Hematopoietic multipotent progenitor cell treated with erythropoietin and hydrocortisone succinate and interleukin-3 and kit ligand, for 4 days (in vitro differentiated cells): ENCODE results near the gene WDR70.
"Not testable (repeated sequence)": the region's sequence is repeated elsewhere in the genome, so short reads cannot be mapped to it uniquely, and the experiment has no call there.

Experiments
- DNase-seq: peaks from one replicate; pipeline ENCODE4 v3.0.0-alpha.2; 2015

WDR70 gene

GRCh38 chr5:37575541-37576489 lies 196.7 kb downstream of the WDR70 start:
- peak; percentile 73 for DNase-seq

DNA sequence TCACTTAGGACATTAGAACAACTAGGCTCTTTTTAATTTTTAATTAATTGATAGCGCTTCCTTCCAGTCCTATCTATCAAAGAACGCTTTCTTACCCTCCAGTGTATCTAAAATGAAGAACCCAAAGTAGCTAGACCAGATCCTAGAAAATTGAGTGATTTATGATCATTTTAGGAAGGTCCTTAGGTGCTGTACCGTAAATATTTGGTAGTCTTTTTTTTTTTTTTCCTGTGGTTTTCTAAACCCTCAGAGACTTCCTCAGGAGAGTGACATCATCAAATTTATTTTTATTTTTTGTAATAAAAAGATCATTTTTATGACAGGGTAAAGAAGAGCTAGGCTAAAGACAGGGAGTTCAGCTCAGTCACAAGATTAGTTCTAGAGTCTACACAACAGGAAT lies 197.4 kb downstream of the WDR70 start:
- peak; percentile 46 for DNase-seq

- DNase-seq, result no peak
Observed at GRCh38 chr5:37578176-37578575, 199.1 kb downstream of the WDR70 start.

GRCh38 chr5:37580106-37580505 lies 201.0 kb downstream of the WDR70 start:
- DNase-seq, result no peak

DNA sequence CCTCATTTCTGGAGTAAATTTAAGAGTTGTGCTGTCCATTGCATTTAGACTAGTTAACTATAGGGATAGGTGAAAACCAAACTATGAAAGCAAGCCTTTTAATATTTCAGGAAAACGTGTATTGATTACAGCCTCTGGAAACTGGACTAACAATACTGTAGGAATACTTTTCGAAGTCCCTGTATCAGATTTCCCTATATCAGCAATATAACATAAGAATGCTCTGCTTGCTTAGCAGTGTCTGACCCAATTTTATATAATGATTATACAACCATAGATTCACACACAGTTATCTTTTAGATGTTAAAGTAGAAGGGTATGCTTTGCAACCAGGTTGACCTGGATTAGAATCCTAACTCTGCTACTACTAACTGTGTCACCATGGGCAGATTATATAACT lies 203.1 kb downstream of the WDR70 start:
- no peak for DNase-seq

DNA sequence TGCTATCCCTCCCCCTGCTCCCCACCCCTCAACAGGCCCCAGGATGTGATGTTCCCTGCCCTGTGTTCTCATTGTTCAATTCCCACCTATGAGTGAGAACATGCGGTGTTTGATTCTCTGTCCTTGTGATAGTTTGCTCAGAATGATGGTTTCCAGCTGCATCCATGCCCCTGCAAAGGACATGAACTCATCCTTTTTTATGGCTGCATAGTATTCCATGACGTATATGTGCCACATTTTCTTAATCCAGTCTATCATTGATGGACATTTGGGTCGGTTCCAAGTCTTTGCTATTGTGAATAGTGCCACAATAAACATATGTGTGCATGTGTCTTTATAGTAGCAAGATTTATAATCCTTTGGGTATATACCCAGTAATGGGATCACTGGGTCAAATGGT lies 214.2 kb downstream of the WDR70 start:
- DNase-seq, result not testable (repeated sequence)

- DNase-seq, result peak; percentile 25
Observed at GRCh38 chr5:37594864-37595263, 215.7 kb downstream of the WDR70 start.

DNA sequence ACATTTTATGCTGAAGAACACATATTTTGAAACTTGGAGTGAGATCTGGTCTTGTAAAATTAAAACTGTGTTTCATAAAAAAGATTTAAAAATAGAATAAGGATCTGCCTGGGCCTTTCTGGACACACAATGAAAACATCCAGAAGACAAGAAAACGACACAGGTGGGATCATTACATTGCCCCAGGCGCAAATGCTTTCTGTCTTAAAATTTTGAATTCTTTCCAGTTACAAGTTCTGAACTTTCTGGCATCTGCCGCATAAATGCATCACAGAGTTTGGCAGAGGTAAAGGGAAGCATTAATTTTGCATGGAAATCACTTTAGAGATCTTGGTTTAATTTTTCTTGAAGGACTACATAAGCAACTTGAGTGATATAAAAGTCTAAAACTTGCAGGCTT lies 219.6 kb downstream of the WDR70 start:
- DNase-seq, result no peak

GRCh38 chr5:37601163-37601562 lies 222.0 kb downstream of the WDR70 start:
- DNase-seq, result no peak

DNA sequence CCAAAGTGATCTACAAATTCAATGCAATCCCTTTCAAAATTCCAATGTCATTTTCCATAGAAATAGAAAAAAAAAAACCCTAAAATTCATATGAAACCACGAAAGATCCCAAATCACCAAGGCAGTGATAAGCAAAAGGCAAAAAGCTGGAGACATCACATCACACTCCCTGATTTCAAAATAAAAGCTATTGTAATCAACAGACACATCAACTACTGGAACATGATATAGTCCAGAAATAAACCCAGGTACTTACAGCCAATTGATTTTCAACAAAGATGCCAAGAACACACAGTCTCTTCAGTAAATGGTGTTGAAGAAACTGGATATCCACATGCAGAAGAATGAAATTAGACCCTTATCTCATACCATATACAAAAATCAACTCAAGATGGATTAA lies 224.0 kb downstream of the WDR70 start:
- DNase-seq, result no peak

DNA sequence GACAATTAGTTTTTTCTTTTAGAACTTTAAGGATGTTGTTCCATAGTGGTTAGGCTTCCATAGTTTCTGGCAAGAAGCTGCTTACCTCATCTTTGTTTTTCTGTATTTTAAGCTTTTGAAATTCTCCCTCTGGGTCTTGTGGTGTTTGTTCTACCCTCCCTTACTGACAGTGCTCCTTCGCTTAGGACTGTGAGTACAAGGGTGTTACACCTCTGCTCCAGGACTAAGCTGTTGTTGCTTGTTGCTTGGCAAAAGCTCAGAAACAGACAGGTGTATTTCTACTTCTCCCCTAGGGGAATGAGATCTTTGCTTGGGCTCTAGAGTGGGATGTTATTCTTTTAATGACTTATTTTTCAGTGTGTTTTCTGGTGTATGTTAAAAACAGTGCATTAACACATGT lies 225.2 kb downstream of the WDR70 start:
- no peak for DNase-seq

DNA sequence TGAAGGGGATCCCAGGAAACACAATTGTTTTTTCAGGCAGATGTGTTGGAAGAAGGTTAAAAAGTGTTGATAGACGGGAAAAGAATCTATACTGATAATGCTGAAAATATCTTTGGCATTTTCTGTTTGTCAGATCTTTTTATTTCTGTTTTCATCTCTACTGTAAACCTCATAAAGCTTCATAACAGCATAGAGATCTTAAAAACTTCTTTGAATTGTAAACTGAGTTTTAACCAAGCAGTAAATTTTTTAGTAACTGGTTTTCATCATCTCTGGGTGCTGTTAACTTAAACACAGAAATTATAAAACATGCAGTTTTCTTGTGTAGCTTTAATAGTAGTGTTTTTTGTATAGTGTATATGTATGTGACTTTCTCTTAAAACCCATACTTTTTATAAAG lies 227.0 kb downstream of the WDR70 start:
- no peak for DNase-seq

- no peak for DNase-seq
Observed at GRCh38 chr5:37606632-37607248, 227.6 kb downstream of the WDR70 start.

DNA sequence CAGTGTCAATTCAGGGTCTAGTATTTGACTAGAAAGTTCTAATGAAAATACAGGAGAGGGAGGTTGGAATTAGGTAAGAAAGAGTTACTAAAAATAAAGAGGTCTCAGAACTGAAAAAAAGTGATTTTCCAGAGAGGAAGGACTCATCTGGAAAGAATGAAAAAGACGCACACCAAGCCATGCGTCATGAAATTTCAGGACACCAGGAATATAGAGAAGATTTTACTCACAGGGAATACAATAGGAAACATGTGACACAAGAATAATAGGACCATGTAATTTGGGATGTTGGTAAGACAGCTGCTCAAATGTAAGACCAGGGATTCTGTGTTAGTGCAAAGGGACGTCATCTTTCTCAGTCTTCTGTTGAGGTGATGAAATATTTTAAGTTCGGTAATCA lies 236.1 kb downstream of the WDR70 start:
- DNase-seq, result no peak

GRCh38 chr5:37619353-37619752 lies 240.2 kb downstream of the WDR70 start:
- DNase-seq, result no peak

GRCh38 chr5:37622354-37622753 lies 243.2 kb downstream of the WDR70 start:
- not testable (repeated sequence) for DNase-seq

GRCh38 chr5:37626266-37626665 lies 247.1 kb downstream of the WDR70 start:
- no peak for DNase-seq

- DNase-seq, result no peak
Observed at GRCh38 chr5:37628876-37629275, 249.8 kb downstream of the WDR70 start.

- DNase-seq, result no peak
Observed at GRCh38 chr5:37631939-37632338, 252.8 kb downstream of the WDR70 start.

GRCh38 chr5:37637165-37637845 lies 258.2 kb downstream of the WDR70 start:
- no peak for DNase-seq

GRCh38 chr5:37638897-37639296 lies 259.8 kb downstream of the WDR70 start:
- no peak for DNase-seq

DNA sequence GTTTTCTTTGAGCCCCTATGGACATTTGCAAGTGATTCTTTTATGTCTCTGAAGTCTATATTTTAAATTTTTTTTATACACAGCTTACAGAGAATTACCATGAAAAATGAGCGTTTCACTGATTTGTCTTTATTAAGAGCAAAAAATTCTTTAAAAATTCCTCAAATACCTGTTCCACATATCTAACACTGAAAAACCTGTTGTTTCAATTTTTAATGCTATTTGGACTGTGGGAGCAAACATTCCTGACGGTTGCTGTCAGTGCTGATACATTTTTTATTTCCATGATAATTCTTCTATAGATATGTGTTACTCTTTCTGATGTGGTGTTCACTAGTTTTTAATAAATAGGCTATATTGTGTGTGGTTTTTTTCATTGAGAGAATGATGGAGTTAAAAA lies 261.0 kb downstream of the WDR70 start:
- no peak for DNase-seq

GRCh38 chr5:37641933-37642332 lies 262.8 kb downstream of the WDR70 start:
- no peak for DNase-seq

DNA sequence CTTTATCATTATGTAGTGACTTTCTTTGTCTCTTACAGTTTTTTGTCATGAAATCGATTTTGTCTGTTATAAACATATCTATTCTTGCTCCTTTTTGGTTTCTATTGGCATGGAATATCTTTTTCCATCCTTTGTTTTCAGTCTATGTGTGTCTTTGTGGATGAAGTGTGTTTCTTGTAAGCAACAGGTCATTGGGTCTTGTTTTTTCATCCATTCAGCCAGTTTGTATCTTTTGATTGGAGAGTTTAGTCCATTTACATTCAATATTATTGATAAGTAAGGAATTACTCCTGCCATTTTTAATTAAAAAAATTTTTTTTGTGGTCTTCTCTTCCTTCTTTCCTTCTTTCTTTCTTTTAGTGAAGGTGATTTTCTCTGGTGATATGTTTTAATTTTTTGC lies 266.6 kb downstream of the WDR70 start:
- DNase-seq, result no peak
